Measurements from ENCODE around the gene KNDC1.

The KNDC1 gene

DNA sequence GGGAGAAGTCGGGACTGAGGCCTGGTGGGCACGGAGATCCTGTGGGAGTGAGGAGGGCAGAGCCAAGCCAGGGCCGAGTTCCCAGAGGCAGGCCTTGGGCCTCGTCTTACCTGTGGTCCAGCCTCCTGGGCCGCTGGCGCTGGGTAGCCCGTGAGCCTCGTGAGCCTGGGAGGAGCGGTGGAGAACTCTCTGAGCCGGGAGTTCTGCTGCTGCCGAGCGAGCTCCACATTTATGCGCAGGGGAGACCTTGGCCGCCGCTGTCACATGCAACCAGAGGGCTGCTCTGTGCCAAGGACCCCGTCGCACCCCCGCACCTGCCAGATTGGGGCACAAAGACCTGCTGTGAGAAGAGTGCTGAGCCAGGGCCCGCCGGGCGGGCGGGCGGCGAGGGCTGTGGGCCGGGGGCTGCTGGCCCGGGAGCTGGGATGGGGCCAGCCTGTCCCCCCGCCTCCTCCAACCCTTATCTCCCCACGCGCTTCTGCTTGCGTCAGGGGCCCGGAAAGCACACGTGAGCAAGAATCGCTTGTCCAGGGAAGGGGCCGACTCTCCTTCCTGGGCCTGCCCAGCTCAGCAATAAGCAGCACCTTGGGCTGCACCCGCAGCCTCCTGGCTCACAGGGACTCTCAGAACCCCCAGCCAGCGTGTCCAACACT is 87.8 kb downstream of the KNDC1 start:
- TF ChIP-seq, protein P1, sequence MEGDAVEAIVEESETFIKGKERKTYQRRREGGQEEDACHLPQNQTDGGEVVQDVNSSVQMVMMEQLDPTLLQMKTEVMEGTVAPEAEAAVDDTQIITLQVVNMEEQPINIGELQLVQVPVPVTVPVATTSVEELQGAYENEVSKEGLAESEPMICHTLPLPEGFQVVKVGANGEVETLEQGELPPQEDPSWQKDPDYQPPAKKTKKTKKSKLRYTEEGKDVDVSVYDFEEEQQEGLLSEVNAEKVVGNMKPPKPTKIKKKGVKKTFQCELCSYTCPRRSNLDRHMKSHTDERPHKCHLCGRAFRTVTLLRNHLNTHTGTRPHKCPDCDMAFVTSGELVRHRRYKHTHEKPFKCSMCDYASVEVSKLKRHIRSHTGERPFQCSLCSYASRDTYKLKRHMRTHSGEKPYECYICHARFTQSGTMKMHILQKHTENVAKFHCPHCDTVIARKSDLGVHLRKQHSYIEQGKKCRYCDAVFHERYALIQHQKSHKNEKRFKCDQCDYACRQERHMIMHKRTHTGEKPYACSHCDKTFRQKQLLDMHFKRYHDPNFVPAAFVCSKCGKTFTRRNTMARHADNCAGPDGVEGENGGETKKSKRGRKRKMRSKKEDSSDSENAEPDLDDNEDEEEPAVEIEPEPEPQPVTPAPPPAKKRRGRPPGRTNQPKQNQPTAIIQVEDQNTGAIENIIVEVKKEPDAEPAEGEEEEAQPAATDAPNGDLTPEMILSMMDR (IDR thresholded peaks at IDR 0.05; ENCODE audit: low read depth, low read length, missing control alignments) = no peak
- no peak overlapping the region for H3K4me3 ChIP-seq (replicated peaks; ENCODE audit: low read depth, low read length)
- DNase-seq (ENCODE audit: extremely low read depth, low read depth) = no peak

DNA sequence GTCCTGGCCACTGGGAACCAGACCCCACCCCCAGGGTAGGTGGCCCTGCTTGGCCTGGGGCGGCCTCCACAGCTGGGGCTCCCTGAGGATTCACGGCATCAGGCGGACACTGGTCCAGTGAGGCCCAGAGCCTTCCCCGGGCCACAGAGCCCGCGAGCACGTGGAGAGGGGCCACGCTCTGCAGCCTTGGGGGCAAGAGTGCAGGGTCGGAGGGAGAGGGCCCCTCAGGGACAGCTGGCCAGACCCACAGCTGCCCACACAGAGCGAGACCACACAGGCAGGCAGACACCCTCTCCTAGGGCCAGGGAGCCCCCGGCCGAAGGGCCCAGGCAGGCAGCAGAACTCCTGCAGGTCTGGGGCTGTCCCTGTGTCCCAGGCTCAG is 88.3 kb downstream of the KNDC1 start:
- TF ChIP-seq, protein P1 (IDR thresholded peaks at IDR 0.05; ENCODE audit: low read depth, low read length, missing control alignments) = no peak
- DNase-seq (ENCODE audit: extremely low read depth, low read depth) = no peak
- no peak overlapping the region for H3K4me3 ChIP-seq (replicated peaks; ENCODE audit: low read depth, low read length)

DNA sequence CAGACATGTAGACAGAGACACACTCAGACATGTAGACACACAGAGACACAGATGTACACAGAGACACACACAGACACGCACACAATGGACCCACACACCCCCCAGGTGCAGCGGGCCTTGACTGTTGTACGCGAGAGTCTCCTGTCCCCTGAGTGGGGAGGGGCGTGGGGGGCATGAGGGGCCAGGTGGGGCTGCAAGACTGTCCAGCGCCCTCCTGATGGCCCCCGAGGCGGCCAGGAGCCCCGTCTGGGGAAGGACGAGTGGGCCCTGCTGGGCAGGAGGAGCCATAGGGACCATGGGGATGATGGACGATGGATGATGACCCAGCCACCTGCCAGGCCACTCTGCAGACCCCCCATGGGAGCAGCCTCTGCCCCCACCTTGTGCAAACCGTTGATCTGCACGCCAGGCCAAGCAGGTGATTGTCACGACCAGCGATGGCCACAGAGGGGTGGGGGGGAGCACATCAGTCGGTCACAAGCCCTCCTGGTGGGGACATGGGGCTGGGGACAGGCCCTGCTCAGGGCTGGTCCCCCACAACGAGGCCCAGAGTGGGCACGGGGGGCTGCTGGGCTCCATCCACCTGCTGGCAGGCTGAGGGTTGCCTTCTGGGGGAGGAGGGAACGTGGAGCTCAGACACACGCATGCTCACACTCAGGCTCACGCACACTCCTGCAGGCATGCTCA is 89.2 kb downstream of the KNDC1 start:
- H3K4me3 ChIP-seq (replicated peaks; ENCODE audit: low read depth, low read length) = no peak overlapping the region
- DNase-seq (ENCODE audit: extremely low read depth, low read depth) = no peak
- TF ChIP-seq, protein P1 (IDR thresholded peaks at IDR 0.05; ENCODE audit: low read depth, low read length, missing control alignments) = no peak

DNA sequence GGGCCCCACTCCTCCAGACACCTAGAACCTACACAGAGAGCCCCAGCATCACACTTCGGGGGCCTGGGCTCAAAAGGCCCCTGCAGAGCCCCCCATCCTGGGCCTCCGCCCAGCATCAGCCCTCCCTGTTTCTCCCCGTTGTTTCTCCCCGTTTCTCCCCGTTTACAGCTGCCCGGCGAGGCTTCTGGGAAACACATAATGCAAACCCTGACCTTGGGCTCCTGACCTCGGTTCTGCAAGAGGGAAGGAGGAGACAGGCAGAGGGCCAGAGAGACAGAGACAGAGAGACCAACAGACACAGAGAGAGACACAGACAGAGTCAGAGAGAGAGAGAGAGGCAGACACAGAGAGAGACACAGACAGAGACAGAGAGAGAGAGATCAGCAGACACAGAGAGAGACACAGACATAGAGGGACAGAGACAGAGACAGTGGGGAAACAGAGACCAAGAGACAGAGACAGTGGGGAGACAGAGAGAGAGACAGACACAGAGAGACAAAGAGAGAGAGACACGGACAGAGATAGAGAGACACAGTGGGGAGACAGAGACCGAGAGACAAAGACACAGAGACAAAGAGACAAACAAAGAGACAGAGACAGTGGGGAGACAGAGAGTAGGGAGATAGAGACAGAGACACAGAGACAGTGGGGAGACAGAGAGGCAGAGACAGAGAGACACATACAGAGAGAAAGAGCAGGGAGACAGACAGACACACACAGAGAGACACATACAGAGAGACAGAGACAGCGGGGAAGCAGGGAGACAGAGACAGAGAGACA is 90.1 kb downstream of the KNDC1 start:
- TF ChIP-seq, protein P1 (IDR thresholded peaks at IDR 0.05; ENCODE audit: low read depth, low read length, missing control alignments) = no peak
- no peak for DNase-seq (ENCODE audit: extremely low read depth, low read depth)
- no peak overlapping the region for H3K4me3 ChIP-seq (replicated peaks; ENCODE audit: low read depth, low read length)

DNA sequence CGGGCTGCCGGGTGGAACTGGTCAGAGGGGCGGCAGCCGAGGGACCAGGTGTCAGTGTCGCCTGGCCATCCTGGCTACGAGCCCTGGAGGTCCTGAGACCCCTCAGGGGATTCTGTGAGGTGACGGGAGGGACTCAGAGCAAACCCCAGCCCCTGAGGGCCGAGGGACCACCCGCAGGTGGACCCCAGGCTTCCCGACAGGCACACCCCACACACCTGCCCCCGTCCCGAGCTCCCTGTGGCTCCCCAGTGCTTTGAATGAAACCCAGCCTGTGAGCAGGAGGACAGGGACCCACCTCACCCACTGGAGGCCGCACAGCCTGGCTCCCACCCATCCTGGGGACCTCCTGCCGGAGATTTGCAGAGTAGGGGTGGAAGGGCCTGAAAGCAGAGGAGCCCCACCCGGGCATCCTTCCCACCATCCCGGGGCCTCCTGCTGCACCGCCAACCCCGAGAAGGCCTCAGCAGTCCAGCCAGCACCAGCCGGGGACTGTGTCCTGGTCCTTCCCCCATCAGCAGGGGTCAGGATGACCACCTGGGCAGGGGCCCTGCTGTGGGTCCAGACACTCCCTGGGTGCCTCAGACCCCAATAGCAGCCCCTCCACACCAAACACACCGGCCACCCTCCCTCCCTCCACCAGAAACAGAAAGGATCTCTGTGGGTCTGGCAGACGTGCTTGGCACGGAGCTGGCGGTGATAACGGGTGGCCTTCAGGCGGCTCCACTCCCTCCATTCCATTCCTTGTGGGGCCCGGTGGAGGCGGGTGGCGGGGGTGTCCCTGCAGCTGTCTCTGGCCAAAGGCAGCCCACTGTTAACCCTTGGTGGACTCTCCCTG is 91.6 kb downstream of the KNDC1 start:
- H3K4me3 ChIP-seq (replicated peaks; ENCODE audit: low read depth, low read length) = no peak overlapping the region
- no peak for DNase-seq (ENCODE audit: extremely low read depth, low read depth)
- TF ChIP-seq, protein P1 (IDR thresholded peaks at IDR 0.05; ENCODE audit: low read depth, low read length, missing control alignments) = no peak

DNA sequence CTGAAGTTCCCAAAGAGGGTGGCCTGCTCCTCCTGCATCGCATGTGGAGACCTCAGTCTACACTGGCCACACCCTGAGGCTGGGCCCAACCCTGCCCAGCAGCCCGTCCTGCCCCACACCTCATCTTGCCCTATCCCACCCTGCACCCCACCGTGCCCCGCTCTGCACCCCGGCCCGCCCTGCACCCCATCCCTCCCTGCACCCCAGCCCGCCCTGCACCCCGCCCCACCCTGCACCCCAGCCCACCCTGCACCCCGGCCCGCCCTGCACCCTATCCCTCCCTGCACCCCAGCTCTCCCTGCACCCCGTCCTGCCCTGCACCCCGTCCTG is 92.2 kb downstream of the KNDC1 start:
- no peak for DNase-seq (ENCODE audit: extremely low read depth, low read depth)
- no peak overlapping the region for H3K4me3 ChIP-seq (replicated peaks; ENCODE audit: low read depth, low read length)
- TF ChIP-seq, protein P1 (IDR thresholded peaks at IDR 0.05; ENCODE audit: low read depth, low read length, missing control alignments) = no peak
